GM18519 (cell line): ENCODE measurements around the gene HOXC6.
"Not testable (repeated sequence)": the region's sequence is repeated elsewhere in the genome, so short reads cannot be mapped to it uniquely, and the experiment has no call there.

Source experiments
- ATAC-seq: cut with Tn5 transposase; IDR thresholded peaks from one replicate; pipeline ENCODE4 v1.9.1; 2021; ENCODE audit warnings: mild to moderate bottlenecking, moderate library complexity; ENCODE audit not compliant: unreplicated experiment, low FRiP score

HOXC6 gene

GRCh38 chr12:54038284-54038870 lies 10.1 kb downstream of the HOXC6 start:
- no peak for ATAC-seq

GRCh38 chr12:54038871-54039414 lies 10.7 kb downstream of the HOXC6 start:
- ATAC-seq: no peak

GRCh38 chr12:54039417-54040147 lies 11.3 kb downstream of the HOXC6 start:
- no peak for ATAC-seq

GRCh38 chr12:54040148-54040494 lies 11.9 kb downstream of the HOXC6 start:
- ATAC-seq: no peak

GRCh38 chr12:54040648-54041047 lies 12.4 kb downstream of the HOXC6 start:
- no peak for ATAC-seq

GRCh38 chr12:54041097-54041690 lies 13.0 kb downstream of the HOXC6 start:
- ATAC-seq: no peak

GRCh38 chr12:54042033-54042432 lies 13.8 kb downstream of the HOXC6 start:
- not testable (repeated sequence) for ATAC-seq

- ATAC-seq: no peak
Measured at GRCh38 chr12:54042970-54043853, 15.0 kb downstream of the HOXC6 start.

- no peak for ATAC-seq
Measured at GRCh38 chr12:54044425-54045103, 16.3 kb downstream of the HOXC6 start.

- ATAC-seq: no peak
Measured at GRCh38 chr12:54045401-54045800, 17.2 kb downstream of the HOXC6 start.

- no peak for ATAC-seq
Measured at GRCh38 chr12:54045868-54046521, 17.8 kb downstream of the HOXC6 start.

- ATAC-seq: no peak
Measured at GRCh38 chr12:54046809-54047159, 18.5 kb downstream of the HOXC6 start.

- ATAC-seq: no peak
Measured at GRCh38 chr12:54047160-54047963, 19.1 kb downstream of the HOXC6 start.

GRCh38 chr12:54047964-54048303 lies 19.7 kb downstream of the HOXC6 start:
- no peak for ATAC-seq

- ATAC-seq: no peak
Measured at GRCh38 chr12:54048406-54049093, 20.3 kb downstream of the HOXC6 start.

GRCh38 chr12:54049108-54049507 lies 20.9 kb downstream of the HOXC6 start:
- ATAC-seq: no peak

- no peak for ATAC-seq
Measured at GRCh38 chr12:54050482-54050810, 22.2 kb downstream of the HOXC6 start.

- ATAC-seq: no peak
Measured at GRCh38 chr12:54051026-54051842, 23.0 kb downstream of the HOXC6 start.
